GM18868 (cell line): ENCODE measurements around the gene DAGLA.

Experiments
- ATAC-seq: cut with Tn5 transposase; IDR thresholded peaks from one replicate; pipeline ENCODE4 v1.9.1; 2021; ENCODE audit warnings: mild to moderate bottlenecking, moderate library complexity; ENCODE audit not compliant: unreplicated experiment

Gene DAGLA

DNA sequence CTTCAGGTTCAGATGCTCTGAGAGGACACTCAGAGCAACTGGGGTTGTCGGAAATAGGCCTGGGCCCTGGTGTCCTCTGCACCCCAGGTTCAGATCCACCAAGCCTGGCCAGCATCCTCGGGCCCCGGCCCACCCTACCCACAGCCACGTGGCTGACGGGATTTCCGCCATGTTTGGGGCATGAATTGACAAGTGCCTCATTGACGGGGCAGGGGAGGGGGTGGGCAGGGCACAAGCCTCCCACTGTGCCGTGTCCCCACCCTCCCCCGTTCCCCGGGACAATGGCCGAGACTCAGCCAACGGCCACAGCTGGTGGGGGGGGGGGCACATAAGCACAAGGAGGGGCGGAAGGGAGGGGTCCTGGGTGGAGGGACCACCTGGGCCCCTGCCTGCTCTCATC, 80.8 kb downstream of the DAGLA start:
- no peak for ATAC-seq

DNA sequence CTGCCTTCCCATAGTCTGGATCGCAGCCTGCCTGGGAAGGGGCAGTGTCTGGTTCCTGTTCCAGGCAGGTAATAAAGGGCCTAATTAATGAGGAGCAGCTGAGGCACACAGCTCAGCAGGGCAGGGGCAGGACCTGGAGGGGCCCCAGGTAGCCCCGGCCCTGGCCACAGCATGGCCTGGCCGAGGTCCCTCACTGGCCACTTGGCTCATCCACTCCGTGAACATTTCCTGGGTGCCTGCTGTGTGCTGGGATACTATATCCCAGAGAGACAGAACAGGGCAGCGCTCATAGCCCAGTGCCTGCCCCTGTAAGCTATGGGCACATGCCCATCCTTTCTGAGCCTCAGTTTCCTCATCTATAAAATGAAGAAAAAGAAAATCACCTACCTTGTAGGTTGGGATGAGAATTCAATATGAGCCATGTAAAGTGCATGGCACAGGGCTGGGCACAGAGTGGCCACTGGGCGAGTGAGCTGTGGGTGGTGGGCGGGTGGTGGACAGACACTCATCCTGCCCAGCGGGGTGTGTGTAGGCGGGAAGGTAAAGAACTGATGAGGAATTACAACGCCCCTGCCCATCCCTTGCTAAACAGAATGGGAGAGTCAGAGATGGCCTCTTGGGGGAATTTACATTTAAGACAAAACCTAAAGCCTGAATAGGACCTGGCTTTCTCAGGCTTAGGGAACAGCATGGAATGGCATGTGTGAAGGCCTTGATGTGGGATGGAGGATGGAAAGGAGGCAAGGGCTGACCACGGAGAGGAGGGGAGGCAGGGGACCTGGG, 81.4 kb downstream of the DAGLA start:
- ATAC-seq, result no peak

DNA sequence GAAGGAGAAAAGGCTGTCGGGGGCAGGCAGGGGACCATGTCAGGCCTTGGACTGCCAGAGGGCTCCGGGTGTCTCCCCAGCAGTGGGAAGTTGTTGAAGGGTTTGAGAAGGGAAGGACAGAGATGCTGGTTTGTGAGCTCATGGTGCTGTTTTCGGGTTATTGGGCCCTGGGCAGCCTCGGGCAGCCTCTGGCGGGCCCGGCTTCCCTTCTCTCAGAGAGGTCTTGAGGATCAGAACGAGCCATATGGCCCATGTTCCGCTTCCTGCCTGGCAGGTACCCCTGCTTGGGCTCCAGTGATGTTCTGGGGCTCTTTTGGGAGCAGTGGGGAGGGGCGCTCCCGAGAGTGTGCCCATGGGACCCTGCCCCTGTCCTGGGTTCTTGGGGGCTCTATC, 82.0 kb downstream of the DAGLA start:
- no peak for ATAC-seq

DNA sequence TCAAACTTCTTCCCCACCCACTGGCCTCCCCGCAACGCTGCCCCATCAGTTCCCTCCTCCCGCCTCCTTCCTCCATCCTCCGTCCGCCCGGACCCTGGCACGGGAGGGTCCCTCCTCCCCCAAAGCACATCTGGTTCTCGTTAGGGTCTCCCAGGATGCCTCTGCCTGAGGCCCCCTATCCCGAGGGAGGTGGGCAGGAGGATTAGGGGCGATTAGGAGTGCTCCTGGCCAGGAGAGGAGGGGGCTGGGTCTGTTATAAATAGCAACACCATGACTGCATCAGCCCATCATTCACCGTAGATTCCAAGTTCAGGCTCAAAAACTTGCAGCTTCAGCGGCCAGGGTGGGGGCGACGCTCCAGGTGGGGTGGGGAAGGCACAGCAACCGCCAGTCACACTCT, 82.6 kb downstream of the DAGLA start:
- no peak for ATAC-seq

DNA sequence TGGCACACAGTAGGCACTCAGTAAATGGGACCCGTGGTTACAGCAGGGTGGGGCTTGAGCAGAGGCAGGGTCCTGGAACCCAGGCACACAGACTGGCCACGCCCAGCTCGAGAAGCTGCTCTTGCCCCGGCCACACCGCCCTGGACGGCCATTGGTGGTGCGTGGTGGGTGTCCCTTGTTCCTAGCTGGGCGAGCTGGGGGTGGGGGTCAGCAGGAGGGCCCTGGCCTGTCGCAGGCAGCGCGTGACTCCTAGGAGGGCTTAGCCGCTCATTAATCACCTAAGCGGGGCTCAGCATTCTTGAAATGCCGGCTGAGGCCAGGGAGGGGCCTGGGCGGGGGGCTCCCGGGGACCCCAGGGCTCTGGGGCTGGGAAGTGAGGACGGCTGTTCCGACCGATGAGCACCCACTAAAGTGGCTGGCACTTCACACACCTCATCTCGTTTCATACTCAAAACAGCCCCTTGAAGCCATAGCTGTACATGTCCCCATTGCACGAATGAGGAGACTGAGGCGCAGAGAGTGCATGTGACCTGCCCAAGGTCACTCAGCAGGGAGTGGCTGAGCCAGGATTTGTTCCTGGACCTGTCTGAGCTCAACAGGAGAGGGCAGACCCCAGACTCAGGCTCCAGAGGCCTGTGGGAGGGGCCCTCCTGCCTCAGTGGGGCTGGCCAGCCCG, 83.9 kb downstream of the DAGLA start:
- no peak for ATAC-seq

DNA sequence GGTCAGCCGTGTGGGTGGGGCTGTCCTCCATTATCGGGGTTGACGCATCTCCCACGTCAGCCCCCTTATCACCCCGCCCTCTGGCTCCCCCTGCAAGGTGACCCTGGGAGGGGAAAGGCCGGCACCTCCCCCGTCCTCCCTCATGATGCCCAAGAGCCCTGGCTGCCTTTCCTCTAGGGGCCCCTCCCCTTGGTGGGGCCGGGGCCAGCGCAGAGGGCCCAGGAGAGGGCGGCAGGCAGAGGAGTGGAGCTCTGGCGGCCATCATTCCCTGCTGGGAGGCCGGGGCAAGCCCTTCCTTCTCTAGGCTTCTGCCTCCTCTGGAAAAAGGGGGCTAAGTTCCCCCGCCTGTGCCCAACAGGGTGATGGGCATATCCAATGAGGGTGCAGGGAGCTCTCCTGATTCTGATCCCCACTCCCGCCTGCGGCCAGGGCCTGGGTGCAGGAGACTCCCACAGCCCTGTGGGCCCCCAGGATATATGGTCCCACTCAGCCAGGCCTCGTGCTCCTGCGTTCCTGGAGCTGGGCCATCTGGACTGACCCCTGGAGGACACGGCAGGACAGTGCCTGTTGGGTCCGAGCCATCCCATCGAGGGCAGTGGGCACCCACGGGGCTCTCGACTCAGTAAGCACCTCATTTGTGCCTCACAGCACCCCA, 84.5 kb downstream of the DAGLA start:
- ATAC-seq, result no peak

DNA sequence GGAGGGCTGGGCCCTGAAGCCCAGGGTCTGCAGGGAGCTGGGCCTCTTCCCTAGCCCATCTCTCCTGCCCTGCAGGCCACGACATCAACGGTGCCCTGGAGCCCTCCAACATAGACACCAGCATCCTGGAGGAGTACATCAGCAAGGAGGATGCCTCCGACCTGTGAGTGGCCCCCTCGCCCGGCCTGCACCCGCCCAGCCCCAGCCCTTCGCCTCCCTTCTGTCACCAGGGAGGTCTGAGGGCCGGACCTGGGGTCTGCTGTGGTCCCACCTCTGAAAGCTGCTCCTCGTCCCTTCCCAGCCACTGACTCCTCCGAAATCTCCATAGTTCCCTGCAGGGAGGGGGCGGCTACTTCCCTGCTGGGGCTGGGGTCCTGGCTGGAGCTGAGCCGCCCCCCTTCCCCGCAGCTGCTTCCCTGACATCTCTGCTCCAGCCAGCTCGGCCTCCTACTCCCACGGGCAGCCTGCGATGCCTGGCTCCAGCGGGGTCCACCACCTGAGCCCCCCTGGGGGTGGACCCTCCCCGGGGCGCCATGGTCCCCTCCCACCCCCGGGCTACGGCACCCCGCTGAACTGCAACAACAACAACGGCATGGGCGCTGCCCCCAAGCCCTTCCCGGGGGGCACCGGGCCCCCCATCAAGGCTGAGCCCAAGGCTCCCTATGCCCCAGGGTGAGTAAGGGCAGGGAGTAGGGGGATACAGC, 85.5 kb downstream of the DAGLA start:
- ATAC-seq, result no peak

DNA sequence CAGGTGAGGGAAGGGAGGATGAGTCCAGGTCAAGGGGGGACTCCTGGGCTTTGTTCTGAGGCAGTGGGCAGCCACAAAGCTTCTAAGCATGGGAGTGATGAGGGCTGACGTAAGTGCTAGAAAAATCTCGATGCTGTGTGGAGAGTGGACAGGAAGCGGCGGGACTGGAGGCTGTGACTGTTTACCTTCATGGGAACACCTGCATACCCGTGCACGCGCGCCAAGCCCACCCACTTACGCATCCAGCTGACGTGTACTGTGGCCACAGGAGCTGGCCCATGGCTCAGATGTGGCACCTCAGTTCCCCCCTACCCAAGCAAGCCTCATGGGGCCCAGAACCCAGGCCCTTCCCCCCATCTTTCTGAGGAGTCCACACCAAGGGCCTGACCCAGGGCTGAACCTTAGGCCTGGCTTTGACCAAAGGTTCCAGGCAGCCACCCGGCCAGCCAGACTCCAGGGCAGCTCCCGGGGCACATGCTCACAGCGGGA, 86.2 kb downstream of the DAGLA start:
- no peak for ATAC-seq

DNA sequence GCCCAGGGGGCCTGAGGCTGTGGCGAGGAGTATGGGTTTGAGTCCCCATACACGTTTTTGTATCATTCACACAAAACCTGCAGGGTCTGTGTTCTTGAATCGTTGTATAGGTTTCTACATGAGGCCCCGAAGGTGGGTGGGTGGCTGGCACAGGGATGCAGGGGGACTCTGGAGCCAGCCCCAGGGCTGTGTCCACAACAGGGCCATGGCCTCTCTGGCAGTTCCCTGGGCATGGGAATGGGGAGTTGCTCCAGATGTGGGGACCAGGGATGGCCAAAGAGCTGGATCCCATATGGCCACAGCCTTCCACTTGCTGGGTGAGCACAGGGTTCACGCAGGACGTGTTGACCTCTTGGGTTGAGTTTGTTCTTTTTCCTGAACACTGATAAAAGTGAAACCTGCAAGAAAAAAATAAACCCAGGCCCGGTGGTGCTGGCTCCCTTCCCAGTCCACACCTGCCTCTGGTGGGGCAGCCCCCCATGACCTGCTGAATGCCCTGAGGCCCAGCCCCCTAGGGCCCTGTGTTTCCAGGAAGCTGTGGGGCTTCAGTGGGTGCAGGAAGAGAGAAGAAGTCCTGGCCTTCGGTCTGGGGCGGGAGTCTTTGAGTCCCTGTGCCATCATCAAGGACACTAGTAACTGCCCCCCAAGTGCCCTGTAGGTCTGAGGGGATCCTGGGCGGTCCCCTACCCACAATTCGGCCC, 88.3 kb downstream of the DAGLA start:
- no peak for ATAC-seq

DNA sequence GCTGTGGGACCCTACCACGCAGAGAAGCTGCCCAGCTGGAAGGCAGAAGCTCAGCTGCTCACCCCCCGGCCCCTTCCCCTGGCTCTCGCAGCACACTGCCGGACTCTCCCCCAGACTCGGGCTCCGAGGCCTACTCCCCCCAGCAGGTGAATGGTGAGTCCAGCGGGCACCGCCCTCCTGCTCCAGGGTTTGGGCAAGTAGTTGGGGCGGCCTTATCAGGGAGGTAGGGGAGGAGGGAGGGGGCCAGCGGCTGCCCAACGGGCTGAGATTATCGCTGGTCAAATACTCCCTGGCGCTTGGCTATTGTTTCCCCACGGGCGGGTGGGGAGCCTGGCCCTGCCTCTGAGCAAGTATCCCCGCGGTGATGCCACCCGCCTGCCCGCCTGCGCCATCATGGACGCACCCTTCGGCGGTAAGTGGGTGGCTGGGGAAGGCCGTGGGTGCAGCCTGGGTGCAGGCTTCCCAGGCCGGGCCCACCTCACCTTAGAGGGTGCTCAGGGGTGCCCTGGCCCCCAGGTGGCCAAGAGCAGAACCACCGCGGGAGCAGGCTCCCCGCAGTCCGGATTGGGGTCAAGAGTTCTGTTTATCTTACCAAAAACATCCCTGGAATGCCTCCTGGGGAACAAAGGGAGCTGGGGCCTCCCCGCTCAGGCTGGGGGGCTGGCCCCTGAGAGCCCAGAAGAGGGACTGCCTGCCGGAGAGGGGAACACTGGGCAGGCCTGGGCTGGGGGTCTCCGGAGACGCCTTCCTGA, 89.2 kb downstream of the DAGLA start:
- ATAC-seq, result no peak

DNA sequence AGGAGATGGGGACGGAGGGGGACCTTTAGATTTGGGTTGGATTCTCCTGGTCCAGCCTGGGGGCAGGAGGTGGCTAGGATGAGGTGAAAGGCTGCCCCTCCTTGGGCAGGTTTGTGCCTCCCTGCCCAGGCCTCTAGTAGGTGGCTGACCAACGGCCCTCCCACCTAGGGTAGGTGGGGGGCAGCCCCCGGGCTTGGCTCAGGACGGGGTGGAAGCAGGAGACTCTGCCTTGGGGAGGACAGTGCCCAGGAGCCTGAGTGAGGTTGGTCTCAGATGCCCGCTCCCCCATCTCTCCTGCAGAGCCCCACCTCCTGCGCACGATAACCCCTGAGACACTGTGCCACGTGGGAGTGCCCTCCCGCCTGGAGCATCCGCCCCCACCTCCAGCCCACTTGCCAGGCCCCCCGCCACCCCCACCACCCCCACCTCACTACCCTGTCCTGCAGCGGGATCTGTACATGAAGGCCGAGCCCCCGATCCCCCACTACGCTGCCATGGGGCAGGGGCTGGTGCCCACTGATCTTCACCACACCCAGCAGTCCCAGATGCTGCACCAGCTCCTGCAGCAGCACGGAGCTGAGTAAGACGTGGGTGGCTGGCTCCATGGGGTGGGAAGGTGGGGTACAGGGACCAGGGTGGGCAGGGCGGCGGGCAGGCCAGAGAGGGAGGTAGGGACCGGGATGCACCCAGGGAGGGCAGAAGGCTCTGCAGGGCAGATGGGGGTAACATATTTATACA, 89.9 kb downstream of the DAGLA start:
- ATAC-seq, result no peak

DNA sequence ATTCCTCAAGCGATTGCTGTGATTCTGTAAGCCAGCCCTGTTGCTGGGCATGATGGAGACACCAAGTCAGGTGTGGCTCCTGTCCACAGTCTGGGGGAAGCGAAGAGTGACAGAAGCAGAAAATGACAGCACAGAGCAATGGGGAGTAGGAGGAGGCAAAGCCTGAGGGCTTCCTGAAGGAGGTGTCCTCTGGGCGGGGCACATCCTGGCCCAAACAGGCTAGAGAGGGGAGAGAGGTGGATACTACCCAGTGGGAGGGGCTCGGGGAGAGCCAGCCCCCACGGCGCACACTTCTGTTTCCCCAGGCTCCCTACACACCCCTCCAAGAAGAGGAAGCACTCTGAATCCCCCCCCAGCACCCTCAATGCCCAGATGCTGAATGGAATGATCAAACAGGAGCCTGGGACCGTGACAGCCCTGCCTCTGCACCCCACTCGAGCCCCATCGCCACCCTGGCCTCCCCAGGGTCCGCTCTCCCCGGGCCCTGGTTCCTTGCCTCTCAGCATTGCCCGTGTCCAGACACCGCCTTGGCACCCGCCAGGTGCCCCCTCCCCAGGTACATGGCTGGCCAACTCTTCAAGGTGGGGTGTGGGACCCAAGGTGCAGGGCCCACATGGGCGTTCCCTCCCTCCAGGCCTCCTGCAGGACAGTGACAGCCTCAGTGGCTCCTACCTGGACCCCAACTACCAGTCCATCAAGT, 91.2 kb downstream of the DAGLA start:
- ATAC-seq, result no peak

DNA sequence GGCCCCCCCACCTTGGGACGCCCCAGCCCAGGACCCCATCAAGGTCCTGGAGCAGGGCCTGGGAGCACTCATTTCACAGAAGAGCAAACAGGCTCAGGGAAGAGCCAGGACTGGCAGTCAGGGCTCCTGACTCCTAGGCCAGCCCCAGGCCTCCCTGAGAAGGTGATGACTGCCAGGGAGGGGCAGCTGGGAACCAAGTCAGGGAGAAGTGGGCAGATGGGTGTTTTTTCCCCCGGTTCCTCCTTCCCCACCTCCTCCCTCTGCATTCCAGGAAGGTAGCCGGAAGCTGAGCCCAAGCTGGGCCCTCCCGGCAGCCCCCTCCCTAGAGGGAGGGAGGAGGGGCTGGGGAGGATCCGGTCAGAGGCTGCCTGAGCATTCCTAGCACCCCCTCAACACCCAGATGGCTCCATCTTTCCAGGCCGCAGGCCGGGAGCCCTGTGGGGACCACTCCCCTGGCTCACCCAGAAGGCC, 91.8 kb downstream of the DAGLA start:
- no peak for ATAC-seq

DNA sequence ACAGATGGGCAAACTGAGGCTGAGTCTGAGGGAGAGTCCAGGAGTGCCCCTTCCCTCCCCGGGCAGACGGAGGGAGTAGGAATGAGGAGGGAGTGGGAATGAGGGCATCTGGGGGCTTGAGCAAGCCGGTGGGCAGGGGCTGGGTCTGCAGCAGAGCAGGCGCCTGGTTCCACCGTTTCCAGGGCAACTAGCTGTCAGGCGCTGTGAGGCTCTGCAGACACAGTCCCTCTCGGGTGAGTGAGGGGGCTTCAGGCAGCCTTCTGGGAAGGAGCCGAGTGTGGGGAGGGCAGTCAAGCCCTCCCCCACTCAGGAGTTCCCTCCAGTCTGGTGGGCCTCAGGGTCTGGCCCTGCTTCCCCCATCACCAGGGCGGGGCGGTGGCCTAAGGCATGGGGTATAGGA, 93.2 kb downstream of the DAGLA start:
- no peak for ATAC-seq

DNA sequence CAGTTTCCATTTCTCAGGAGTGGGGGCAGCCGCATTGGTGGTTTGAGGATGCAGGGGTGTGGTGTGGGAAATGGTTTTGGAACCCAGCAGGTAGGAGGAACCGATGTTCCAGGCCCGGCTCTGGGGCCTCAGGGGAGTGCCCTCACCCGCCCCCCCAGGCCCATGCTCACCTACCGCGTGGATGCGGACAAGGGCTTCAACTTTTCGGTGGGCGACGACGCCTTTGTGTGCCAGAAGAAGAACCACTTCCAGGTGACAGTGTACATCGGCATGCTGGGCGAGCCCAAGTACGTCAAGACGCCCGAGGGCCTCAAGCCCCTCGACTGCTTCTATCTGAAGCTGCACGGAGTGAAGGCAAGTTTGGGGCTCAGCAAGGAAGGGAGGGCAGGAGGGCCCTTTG, 93.6 kb downstream of the DAGLA start:
- ATAC-seq, result no peak

DNA sequence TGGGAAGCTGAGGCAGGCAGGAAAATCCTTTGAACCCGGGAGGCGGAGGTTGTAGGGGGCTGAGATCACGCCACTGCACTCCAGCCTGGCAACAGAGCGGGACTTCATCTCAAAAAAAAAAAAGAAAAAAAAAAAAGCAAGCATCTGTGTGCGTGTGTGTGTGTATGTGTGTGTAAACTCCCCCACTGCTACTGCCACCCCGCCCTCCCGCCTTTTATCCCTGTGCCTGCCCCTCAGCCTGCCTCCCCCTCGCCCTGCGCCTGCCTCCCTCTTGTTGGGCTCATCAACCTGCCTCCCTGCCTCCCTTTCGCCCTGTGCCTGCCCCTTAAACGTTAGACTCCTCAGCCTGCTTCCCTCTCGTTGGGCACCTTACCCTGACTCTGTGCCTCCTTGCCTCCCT, 94.2 kb downstream of the DAGLA start:
- no peak for ATAC-seq

DNA sequence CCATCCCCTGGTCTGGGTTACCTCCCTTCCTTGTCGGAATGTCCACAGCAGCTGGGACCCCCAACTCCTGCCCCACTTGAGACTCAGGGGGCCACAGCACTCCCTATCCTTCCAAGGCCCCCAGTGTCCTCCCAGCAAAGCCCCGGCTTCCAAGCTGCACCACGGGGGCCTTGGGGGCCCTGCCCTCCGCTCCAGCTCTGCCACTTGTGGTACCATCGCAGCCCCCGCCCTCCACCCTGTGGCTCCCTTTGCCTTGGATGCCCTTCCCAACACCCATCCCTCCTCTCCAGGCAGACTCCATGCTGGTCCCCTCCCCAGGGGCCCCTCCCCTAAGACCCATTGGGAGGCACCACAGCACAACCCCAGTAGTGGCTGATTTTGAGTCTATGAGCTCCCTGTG, 94.9 kb downstream of the DAGLA start:
- no peak for ATAC-seq
